GM21576 (cell line): ENCODE results near the gene PDK1.
"Not testable (repeated sequence)": the region's sequence is repeated elsewhere in the genome, so short reads cannot be mapped to it uniquely, and the experiment has no call there.

ENCODE experiments used
- ATAC-seq: cut with Tn5 transposase; IDR thresholded peaks from one replicate; pipeline ENCODE4 v1.9.1; 2021; ENCODE audit warnings: mild to moderate bottlenecking, moderate library complexity; ENCODE audit not compliant: unreplicated experiment

The PDK1 gene

DNA sequence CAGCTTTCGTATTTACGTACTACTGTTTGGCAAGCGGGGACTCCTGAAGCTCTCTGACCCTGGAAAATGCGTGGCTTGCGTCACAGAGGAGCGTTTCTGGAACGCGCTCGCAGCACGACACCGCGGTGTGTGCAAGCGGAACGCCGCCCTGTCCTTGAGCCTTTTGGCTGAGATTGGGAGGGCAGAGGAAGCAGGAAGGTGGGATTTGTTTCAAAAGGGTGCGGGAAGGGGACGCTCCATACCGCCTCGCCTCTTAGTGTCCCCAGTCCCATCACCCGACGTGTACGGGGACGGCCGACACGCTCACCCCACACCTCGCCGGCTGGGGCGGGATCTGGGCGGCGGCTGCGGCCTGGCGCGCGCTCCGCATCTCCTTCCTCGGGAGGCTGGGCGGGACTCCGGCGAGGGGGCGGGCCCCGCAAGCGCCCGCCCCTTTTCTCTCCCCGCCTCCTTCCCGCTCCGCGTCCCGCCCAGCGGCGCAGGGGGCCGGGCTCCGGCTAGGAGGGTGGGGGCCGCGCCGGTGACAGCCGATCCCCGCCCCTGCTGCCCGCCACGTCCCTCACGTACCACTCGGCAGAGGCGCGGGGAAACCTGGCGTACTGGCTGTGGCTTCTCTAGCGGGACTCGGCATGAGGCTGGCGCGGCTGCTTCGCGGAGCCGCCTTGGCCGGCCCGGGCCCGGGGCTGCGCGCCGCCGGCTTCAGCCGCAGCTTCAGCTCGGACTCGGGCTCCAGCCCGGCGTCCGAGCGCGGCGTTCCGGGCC, at the start of gene PDK1:
PDK1 (plus strand) TSS at position 569 of the 762 bp plus-strand sequence; CDS start at position 630, 61 bp downstream.
- peak; percentile 80 for ATAC-seq

DNA sequence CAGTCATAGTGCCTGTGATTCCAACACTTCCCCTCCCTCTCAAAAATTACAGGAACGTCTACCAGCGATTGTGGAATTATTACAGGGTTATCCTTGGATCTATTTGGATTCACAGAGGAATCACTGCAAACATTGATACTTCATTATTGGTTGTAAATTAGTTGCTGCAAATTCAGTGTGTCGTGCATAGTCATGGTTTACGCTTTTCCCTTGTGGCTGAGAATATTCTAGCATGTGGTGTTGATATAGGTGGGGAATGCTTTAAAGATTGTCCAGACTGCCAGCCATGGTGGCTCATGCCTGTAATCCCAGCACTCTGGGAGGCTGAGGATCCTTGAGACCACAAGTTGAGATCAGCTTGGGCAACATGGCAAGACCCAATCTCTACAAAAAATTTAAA, 48.7 kb upstream of the PDK1 start:
- no peak for ATAC-seq

DNA sequence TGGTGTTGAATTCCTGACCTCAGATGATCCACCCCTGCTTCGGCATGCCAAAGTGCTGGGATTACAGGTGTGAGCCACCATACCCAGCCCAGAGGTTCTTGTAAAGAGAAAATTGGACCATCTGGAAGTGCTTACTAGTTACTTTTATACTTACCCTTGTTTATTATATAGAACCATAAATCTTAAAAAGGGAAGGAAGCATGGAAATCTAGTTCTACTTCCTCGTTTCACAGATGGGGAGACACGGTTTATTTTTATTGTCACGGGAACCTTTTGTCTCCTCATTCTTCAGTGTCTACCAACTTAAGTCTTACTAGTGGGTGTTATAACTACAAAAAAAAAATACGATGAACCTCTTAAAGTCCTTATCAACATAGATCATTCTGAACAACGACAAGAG, 45.8 kb upstream of the PDK1 start:
- ATAC-seq: no peak

DNA sequence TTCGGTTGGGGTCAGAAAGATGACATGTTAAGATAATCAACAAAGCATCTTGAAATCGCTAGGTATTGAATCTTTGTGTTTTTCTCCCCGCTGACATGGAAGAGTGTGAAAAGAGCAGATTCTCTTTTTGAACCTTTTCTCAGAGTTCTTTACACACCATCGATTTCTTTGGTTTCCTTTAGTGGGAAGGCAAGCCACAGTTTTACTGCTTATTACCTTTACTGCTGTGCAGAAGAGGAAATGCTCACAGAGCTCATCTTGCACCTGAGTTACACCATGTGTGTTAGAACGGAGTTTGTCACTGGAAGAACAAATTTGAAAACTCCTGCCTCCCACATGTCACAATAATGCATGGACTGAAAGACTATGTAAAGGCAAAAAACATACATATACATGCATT, 45.3 kb upstream of the PDK1 start:
- ATAC-seq: no peak

DNA sequence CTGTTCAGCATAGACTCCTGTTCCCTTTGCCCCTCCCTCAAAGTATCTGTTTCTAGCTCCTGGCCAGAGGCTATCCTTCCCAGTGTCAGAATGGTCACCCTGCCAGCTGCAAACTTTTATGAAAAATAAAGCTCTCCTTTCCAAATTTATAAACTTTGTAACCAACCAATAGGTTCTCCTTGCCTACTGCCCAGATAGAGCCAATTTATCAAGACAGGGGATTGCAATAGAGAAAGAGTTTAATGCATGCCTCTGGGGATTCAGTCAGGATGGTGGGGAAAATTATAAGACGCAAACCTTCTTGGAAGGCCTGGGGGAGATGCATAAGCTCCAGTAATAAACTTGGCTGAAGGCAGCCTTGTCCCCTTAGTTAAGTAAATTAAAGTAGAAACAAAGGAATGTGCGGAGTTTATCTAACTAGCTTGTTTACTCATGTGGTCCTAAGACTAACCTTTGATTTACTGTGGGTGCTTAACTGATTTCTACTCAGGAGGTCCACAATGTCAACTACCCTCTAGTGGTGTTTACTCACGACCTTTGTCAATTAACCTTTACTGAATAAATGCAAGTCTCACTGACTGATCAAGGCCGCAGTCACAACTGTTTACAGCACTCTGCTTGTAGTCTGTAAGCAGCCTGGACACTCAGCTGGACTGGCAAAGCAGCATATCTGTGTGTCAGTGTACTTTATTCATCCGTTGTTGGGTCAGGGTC, 42.9 kb upstream of the PDK1 start:
- ATAC-seq: no peak

DNA sequence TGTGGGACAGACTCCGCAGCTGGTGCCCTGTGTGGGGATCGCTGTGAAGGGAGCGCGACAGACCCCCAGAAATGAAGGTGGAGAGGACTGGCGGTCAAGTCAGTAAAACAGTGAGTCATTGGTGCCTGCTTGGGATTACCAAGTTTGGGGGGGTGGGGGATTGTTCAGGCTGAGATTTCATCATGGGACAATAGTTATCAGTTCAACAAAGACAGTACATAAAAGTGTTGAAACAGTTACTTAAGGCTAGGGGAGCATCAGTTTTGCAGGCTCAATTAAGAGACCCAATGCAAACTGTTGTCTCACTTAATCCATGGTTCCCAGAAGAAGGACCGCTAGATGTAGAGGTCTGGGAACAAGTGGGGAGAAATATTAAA, 42.4 kb upstream of the PDK1 start:
- ATAC-seq: no peak

DNA sequence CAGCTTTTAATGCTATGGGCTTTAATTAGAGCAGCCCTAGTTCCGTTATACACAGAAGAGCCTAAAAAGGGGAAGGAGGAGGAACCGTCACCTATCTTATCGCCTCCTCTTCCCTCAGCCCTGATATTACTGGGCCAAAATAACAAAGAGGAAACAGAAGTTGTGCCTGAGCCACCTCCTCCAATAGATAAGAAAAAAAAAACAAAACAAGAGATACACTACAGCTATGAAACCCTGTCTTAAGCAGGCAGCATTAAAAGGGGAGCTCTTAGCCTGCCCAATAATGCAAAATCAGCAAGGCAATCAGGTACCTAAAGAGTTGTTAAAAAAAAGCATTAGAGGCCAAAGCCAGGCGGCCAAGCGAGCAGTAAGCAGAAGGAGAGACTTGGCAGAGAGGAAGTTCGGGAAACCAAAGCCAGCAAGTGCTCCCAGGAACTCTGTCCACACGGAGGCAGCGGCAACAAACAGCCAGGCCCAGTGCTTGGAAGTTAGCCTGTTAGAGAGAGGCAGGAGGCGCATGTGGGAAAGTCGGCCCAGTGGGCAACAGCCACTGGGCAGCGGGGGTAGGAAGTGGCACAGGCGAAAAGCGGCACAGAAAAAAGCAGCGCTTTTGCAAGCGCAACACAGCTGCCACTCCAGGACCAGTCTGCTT, 41.8 kb upstream of the PDK1 start:
- ATAC-seq: no peak

DNA sequence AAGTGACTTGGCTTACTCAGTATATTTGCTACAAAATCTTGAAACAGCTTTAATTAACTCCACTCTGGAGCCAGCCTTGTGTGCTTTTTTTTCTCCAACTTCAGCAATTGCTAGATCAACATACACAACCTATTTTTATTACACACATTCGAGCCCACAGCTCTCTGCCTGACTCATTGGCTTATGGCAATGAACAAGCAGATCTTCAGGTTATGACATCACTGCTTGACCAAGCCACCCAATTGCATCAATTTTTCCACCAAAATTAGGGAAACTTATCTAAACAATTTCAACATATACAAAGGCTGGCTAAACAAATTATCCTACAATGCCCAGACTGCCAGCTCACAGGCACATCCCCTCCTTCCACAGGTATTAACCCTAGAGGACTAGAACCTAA, 39.6 kb upstream of the PDK1 start:
- ATAC-seq: no peak

DNA sequence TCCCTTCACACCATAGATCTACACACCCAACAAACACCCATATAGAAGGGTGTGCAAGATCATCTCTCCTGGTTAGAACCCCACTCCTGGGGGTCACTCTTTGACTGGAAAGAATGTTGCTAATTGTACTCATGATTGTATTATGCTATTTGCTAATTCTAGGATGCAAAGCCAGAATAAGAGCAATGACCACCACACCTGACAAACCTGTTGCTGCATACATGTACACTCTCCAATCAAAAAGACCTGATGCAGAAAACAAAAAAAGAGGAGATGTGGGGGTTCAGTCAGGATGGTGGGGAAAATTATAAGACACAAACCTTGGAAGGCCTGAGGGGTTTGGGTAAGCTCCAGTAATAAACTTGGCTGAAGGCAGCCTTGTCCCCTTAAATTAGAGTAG, 36.9 kb upstream of the PDK1 start:
- ATAC-seq: no peak

DNA sequence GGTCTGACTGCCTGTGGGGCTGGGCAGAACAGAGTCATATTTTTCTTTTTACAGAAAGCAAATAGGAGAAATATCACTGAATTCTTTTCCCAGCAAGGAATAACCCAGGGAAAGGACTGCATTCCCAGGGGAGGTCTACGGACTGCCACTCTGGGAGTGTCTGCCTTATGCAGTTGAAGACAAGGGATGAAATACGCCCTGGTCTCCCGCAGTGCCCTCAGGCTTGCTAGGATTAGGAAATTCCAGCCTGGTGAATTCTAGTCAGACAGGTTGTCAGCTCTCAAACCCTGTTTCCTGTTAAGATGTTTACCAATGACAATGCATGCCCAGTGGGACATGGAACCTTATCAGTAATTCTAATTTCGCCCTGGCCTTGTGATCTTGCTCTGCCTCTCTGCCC, 30.3 kb upstream of the PDK1 start:
- no peak for ATAC-seq

DNA sequence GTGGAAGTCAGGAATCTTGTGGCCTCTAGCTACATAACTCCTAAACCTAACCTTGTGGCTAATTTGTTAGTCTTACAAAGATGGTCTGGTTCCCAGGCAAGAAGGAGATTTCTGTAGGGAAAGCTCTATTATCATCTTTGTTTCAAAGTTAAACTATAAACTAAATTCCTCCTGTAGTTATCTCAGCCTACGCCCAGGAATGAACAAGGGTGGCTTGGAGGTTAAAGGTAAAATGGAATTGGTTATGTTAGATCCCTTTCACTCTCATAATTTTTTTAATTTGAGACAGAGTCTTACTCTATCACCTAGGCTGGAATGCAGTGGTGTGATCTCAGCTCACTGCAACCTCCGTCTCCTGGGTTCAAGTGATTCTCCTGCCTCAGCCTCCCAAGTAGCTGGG, 24.6 kb upstream of the PDK1 start:
- no peak for ATAC-seq

DNA sequence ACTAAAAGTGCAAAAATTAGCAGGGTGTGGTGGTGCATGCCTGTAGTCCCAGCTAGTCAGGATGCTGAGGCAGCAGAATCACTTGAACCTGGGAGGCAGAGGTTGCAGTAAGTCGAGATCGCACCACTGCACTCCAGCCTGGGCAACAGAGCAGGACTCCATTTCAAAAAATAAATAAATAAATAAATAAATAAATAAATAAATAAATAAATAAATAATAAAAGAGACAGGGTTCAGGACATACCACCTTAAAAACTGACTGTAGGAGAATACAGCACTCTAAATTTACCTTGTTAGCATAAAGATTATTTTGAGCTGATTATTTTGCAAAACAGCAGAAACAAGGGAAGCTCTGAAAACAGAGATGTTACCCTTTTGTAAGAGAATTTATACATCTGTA, 23.4 kb upstream of the PDK1 start:
- ATAC-seq: not testable (repeated sequence)

DNA sequence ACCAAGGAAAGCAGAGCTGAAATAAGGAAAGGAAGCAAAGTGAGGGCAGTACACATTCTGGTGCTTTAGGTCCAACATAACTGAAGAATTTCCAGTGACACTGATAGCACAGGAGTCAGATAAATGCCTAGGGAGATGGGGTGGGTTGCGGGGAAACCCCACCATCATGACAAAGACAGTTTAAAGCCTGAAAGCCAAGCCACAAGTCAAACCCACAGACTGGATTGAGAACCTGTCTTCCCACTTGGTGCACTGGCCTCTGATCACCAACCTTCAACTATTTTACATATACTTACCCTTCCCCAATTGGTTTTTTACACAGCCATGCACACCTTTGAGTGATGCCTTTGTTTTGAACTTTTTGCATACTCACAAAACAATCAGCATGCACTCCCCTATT, 22.2 kb upstream of the PDK1 start:
- no peak for ATAC-seq

DNA sequence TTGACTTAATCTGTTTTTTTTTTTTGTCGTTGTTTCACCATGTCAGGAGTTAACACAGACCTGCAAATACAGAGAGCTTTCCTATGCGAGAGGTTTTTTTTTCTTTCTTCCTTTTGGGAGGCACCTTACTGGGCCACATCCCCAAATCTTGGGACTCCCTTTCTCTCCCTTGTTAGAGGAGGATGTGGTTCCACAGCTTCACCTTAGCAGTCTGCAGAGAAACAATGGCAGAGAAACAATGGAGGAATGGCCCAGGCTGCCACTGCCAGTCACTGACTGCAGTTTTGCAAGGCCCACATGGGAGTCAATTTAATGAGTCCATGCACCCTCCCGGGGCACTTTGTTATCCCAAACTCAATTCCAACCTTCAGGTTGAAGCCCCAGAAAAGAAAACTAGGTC, 20.8 kb upstream of the PDK1 start:
- ATAC-seq: no peak

DNA sequence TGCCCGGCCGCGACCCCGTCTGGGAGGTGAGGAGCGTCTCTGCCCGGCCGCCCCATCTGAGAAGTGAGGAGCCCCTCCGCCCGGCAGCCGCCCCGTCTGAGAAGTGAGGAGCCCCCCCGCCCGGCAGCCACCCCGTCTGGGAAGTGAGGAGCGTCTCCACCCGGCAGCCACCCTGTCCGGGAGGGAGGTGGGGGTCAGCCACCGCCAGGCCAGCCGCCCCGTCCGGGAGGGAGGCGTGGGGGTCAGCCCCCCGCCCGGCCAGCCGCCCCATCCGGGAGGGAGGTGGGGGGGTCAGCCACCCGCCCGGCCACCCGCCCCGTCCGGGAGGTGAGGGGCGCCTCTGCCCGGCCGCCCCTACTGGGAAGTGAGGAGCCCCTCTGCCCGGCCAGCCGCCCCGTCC, 18.0 kb upstream of the PDK1 start:
- not testable (repeated sequence) for ATAC-seq

DNA sequence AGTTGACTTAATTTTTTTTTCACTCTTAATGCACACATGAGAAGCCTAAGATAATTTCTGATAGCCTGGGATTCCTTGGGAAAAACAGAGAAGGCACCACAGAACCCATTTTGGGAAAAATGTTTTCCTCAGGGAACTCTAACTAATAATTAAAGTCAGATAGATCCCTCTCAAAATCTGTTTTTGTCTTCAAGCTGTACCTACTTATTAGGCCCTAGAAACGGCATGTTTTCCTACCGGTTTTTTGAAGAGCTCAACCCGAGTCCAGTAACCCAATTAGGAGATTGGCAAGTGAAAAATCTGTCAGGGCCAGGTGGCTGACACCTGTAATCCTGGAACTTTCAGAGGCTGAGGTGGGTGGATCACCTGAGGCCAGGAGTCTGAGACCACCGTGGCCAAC, 16.1 kb upstream of the PDK1 start:
- ATAC-seq: no peak

DNA sequence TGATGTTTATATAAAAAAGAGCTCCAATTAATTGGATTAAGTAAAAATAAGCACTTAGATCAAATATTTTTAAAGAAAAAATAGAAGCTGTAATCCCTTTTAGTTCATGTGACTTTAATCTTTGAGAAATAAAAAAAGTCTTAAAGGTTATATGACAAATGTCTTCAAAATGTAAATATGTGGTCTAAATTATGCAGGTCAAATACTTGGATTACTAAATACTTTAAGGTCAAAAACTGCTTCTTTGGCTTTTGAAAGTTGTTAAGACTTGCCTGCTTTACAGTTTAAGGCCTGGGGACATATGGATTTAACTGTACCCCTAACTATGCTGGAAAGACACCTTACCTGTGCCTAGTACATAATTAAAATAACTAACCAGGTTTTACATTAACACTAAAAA, 15.5 kb upstream of the PDK1 start:
- no peak for ATAC-seq

DNA sequence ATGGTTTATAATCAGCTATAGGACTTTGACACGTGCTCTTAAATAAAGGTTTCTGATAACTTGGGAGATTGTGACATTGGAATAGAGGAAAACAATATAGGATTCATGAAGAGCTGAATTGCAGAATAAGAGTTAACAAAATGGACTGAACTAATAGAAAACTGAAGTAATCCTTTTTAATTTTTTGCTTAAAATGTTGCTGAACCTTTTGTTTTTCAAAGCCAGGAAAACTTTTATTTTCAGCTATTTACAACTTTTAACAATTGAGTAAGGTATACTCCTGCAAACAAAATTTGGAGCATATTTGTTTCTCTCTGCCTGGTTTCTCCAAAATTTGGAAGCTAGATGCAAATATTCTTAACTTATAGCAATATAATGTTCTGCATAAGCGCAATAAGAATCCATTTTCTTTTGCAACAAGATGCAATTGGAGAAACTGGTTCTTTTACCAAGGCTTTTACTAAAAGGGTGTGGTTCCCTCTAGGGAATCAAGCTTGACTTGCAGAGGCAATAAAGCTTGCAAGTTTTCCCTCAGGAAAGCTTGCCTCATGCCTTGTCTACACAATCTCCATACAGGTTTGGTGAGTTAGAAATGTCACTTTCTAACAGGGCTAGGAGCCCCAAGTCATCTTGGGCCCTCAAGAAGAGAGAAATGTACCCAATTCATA, 10.3 kb upstream of the PDK1 start:
- ATAC-seq: no peak

DNA sequence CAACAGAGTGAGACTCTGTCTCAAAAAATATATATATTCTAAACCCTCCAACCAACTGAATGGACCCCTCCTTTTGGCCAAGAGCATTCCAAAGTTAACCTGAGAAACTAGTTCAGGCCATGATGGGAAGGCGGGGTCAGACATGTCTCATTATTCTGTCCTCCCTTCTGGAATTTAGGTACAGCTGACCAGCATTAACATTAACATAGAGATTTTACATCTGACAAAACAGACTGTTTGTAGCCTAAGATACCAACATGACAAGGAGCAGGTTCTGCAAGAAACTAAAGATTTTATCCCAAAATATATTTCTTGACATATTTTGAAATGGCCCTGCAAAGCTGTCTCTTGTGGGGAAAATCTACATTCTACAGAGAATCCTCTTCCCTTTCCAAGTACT, 6.8 kb upstream of the PDK1 start:
- no peak for ATAC-seq

DNA sequence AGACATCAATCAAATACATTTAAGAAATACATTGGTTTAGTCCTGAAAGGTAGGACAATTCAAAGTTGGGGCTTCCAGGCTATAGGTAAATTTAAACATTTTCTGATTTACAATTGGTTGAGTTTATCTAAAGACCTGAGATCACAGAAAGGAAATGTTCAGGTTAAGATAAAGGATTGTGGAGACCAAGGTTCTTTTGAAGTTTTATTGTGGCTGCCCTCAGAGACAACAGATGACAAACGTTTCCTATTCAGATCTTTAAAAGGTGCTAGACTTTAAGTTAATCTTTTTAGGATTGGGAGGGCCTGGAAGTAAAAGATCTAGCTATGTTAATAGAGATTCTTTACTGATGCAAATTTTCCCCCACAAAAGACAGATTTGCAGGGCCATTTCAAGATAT, 6.1 kb upstream of the PDK1 start:
- not testable (repeated sequence) for ATAC-seq

DNA sequence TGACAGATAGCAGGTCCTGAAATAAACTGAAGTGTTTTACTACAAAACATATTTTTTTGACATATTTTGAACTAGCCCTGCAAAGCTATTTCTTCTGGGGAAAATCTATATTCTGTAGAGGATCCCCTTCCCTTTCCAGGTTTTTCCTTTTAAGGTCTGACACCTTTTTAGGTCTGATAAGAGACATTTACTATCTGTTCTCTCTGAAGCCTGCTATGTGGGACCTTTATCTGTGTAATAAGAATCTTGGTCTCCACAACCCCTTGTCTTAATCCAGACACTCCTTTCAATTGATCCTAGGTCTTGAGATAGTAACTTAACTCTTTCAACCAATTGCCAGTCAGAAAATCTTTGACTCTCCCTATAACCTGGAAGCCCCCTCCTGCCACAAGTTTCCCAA, 5.5 kb upstream of the PDK1 start:
- no peak for ATAC-seq

DNA sequence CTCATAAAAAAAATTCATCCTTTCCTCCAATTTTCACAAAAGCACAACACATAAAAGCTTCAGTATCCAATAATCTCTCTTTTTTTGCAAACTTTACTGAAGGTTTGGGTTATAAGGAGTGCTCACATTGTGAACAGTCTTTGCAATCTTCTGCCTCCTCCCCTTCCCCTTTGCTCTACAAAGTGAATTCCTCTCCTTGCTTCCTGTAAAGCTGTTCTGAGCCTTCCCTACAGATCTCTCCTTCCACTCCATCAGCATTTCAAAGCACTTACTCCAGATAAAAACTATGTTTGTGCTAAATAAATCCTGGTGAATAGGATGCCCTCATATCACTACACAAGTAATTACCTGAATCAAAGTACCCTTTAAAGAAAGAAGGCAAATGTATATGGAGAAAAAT, 4.6 kb upstream of the PDK1 start:
- no peak for ATAC-seq
